ENCODE measurements around the gene PDE11A. TPM values are rescaled to one million over a fixed set of nuclear protein-coding genes. Genes with fewer than 3 reads are reported as not detected.

PDE11A gene
- total and polyA plus RNA-seq, 2 of the 8 experiments (the other 6 are each of a cell fraction or from before 2014, with no cell fraction given) = 0.19 to 0.23 TPM

DNA sequence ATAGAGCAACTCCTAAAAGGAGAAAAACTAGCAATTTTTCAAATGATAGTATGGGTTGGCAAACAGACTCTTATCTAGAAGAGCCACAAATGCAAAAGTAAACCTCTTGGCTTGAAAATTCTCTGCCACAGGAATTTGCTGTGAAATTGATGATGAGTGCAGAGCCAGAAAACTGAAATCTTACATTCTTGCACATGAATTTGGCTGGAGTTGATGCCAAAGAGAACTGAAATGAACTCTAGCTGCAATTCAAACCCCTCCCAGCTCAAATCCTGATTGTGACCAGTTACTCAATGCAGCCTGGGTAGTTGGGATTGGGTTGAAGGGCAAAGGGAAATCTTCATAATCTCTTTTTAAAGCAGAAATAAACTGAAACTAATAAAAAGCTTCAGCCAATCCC is 266.6 kb downstream of the PDE11A start (continued):
- TF ChIP-seq, protein P1, sequence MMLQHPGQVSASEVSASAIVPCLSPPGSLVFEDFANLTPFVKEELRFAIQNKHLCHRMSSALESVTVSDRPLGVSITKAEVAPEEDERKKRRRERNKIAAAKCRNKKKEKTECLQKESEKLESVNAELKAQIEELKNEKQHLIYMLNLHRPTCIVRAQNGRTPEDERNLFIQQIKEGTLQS (IDR thresholded peaks at IDR 0.05; ENCODE audit: insufficient read depth, low read depth, low read length) = no peak

All from H1 (cell line).